ENCODE measurements around the gene DISP3. TPM values are rescaled to one million over a fixed set of nuclear protein-coding genes. Genes with fewer than 3 reads are reported as not detected.

The DISP3 gene
- total and polyA plus RNA-seq, 11 donors: 0.03 to 0.45 (median 0.12) TPM; not detected in 5

GRCh38 chr1:11441211-11441952 lies 37.6 kb upstream of the DISP3 start:
- no peak overlapping the region for H3K27ac ChIP-seq
- WGBS, 4 donors: 58 to 69% (median 66%) methylated on average over 11 of the region's 11 CpGs
- H3K4me3 ChIP-seq: no peak overlapping the region
- no peaks in the 10 kb centered on the region for H3K36me3 ChIP-seq
- intact Hi-C loops (cut with DNase I): no loop called here
- ATAC-seq (no peak), DNase-seq (no peak)
- H3K9me3 ChIP-seq: no peaks in the 10 kb centered on the region
- H3K4me1 ChIP-seq: no peaks in the 10 kb centered on the region
- H3K27me3 ChIP-seq: peaks cover 0 to 68% (median 3%) of the 10 kb centered on the region in 9 donors
- no peak for TF ChIP-seq POLR2A (IDR thresholded peaks at IDR 0.05)
- no peak for TF ChIP-seq CTCF (IDR thresholded peaks at IDR 0.05)

GRCh38 chr1:11443043-11443442 lies 35.9 kb upstream of the DISP3 start:
- Histone ChIP-seq H3K27me3 (peaks cover 0 to 82% (median 10%) of the 10 kb centered on the region in 9 donors), H3K4me1 (no peaks in the 10 kb centered on the region), H3K9me3 (no peaks in the 10 kb centered on the region), H3K4me3 (no peak overlapping the region), H3K27ac (no peak overlapping the region), H3K36me3 (no peaks in the 10 kb centered on the region)
- intact Hi-C loops (cut with DNase I): no loop called here
- DNase-seq (no peak), ATAC-seq (no peak)
- 76 to 100% (median 79%) methylated on average over 1 of the region's 1 CpG for WGBS, 4 donors
- TF ChIP-seq CTCF (IDR thresholded peaks at IDR 0.05) (no peak), POLR2A (IDR thresholded peaks at IDR 0.05) (no peak)

- TF ChIP-seq CTCF (IDR thresholded peaks at IDR 0.05): no peak
- no peak for TF ChIP-seq POLR2A (IDR thresholded peaks at IDR 0.05)
- Histone ChIP-seq H3K9me3 (no peaks in the 10 kb centered on the region), H3K36me3 (no peaks in the 10 kb centered on the region), H3K4me3 (no peak overlapping the region), H3K4me1 (no peaks in the 10 kb centered on the region), H3K27ac (no peak overlapping the region), H3K27me3 (peaks cover 0 to 82% (median 10%) of the 10 kb centered on the region in 9 donors)
- no peak for ATAC-seq
- WGBS, 4 donors: 53 to 59% (median 55%) methylated on average over 8 of the region's 8 CpGs
- no peak for DNase-seq
- intact Hi-C loops (cut with DNase I): no loop called here
Observed at GRCh38 chr1:11443961-11444658, 34.8 kb upstream of the DISP3 start.

GRCh38 chr1:11444907-11445306 lies 34.0 kb upstream of the DISP3 start:
- Histone ChIP-seq H3K27ac (no peak overlapping the region), H3K36me3 (no peaks in the 10 kb centered on the region), H3K4me1 (no peaks in the 10 kb centered on the region), H3K27me3 (peaks cover 0 to 83% (median 10%) of the 10 kb centered on the region in 9 donors), H3K9me3 (no peaks in the 10 kb centered on the region), H3K4me3 (no peak overlapping the region)
- WGBS, 4 donors: 65 to 78% (median 71%) methylated on average over 6 to 7 of the region's 7 CpGs
- ATAC-seq (no peak), DNase-seq (no peak)
- TF ChIP-seq POLR2A (IDR thresholded peaks at IDR 0.05) (no peak), CTCF (IDR thresholded peaks at IDR 0.05) (no peak)
- intact Hi-C loops (cut with DNase I): no loop called here
